SK-N-MC (cell line): ENCODE measurements around the gene PEG3.
"Not testable (repeated sequence)": the region's sequence is repeated elsewhere in the genome, so short reads cannot be mapped to it uniquely, and the experiment has no call there.

Source experiments
- DNase-seq: peaks from one replicate; pipeline ENCODE4 v3.0.0-alpha.2; 2011; ENCODE audit warnings: low read depth, low spot score
- H3K27ac ChIP-seq: fragments of 200-600 bp; sonication (generic); 2 replicates; pipeline ENCODE4 v1.5.1; 2016; ENCODE audit warnings: mixed run types
- H3K36me3 ChIP-seq: fragments of 200-600 bp; sonication (generic); 2 replicates; pipeline ENCODE4 v1.6.1; 2017; ENCODE audit warnings: antibody characterized with exemption, low read length, mixed read lengths; ENCODE audit not compliant: insufficient read depth
- H3K4me3 ChIP-seq: fragments of 200-600 bp; sonication (generic); 2 replicates; pipeline ENCODE4 v1.5.1; 2016
- H3K9ac ChIP-seq: fragments of 200-600 bp; sonication (generic); 2 replicates; pipeline ENCODE4 v1.8.0; 2017; ENCODE audit warnings: mixed run types, mixed read lengths; ENCODE audit not compliant: insufficient read length
- H3K9me3 ChIP-seq: fragments of 200-600 bp; sonication (generic); 2 replicates; pipeline ENCODE4 v1.6.1; 2017; ENCODE audit warnings: low read depth, mild to moderate bottlenecking, antibody characterized with exemption, low read length, moderate library complexity, mixed read lengths
- EZH2 ChIP-seq: fragments of 200-600 bp; sonication (generic); IDR thresholded peaks from one replicate; pipeline ENCODE4 v1.6.1; 2017; ENCODE audit warnings: antibody characterized with exemption
- FOXP2 ChIP-seq: optimal IDR thresholded peaks from 2 replicates; pipeline ENCODE3; 2011; ENCODE audit warnings: mild to moderate bottlenecking, moderate library complexity; ENCODE audit not compliant: insufficient read depth; ENCODE audit errors: extremely low read length, control extremely low read depth
- POLR2AphosphoS5 ChIP-seq: IDR thresholded peaks from 2 replicates; pipeline ENCODE4 v1.6.1; 2012; ENCODE audit warnings: mild to moderate bottlenecking, low read depth, low read length, borderline replicate concordance

Gene PEG3

GRCh38 chr19:56873493-56873892 lies 33.0 kb upstream of the PEG3 start:
- no peak overlapping the region for H3K9ac ChIP-seq
- no peaks in the 10 kb centered on the region for H3K9me3 ChIP-seq

GRCh38 chr19:56869886-56870285 lies 29.4 kb upstream of the PEG3 start:
- no peaks in the 10 kb centered on the region for H3K9me3 ChIP-seq
- no peak for DNase-seq
- H3K36me3 ChIP-seq, result no peaks in the 10 kb centered on the region
- H3K9ac ChIP-seq, result no peak overlapping the region
- no peak overlapping the region for H3K4me3 ChIP-seq
- H3K27ac ChIP-seq, result no peak overlapping the region
- no peak for TF ChIP-seq EZH2
- no peak for TF ChIP-seq POLR2AphosphoS5
- TF ChIP-seq FOXP2, result no peak

More at GRCh38 chr19:56873493-56873892, 33.0 kb upstream of the PEG3 start:
- no peak overlapping the region for H3K4me3 ChIP-seq
- no peaks in the 10 kb centered on the region for H3K36me3 ChIP-seq
- TF ChIP-seq POLR2AphosphoS5 (no peak), FOXP2 (no peak), EZH2 (no peak)
- no peak overlapping the region for H3K27ac ChIP-seq
- no peak for DNase-seq

GRCh38 chr19:56868446-56868845 lies 27.9 kb upstream of the PEG3 start:
- no peak for TF ChIP-seq POLR2AphosphoS5
- no peak for TF ChIP-seq EZH2
- TF ChIP-seq FOXP2, result no peak
- no peak overlapping the region for H3K27ac ChIP-seq
- H3K36me3 ChIP-seq, result no peaks in the 10 kb centered on the region
- DNase-seq, result no peak
- H3K4me3 ChIP-seq, result no peak overlapping the region
- no peaks in the 10 kb centered on the region for H3K9me3 ChIP-seq
- no peak overlapping the region for H3K9ac ChIP-seq

GRCh38 chr19:56866538-56866937 lies 26.0 kb upstream of the PEG3 start:
- TF ChIP-seq FOXP2, result no peak
- Histone ChIP-seq H3K27ac (no peak overlapping the region), H3K4me3 (no peak overlapping the region), H3K36me3 (no peaks in the 10 kb centered on the region), H3K9ac (no peak overlapping the region), H3K9me3 (no peaks in the 10 kb centered on the region)
- no peak for DNase-seq

- H3K27ac ChIP-seq, result no peak overlapping the region
- TF ChIP-seq FOXP2, result no peak
- TF ChIP-seq POLR2AphosphoS5, result no peak
- no peak for TF ChIP-seq EZH2
- H3K36me3 ChIP-seq, result no peaks in the 10 kb centered on the region
- no peak overlapping the region for H3K4me3 ChIP-seq
- DNase-seq, result no peak
- no peaks in the 10 kb centered on the region for H3K9me3 ChIP-seq
- H3K9ac ChIP-seq, result no peak overlapping the region
These were observed 24.1 kb upstream of the PEG3 start for GRCh38 chr19:56864443-56865125.

GRCh38 chr19:56862741-56863140 lies 22.2 kb upstream of the PEG3 start:
- Histone ChIP-seq H3K4me3 (no peak overlapping the region), H3K9ac (no peak overlapping the region), H3K9me3 (no peaks in the 10 kb centered on the region), H3K27ac (no peak overlapping the region), H3K36me3 (no peaks in the 10 kb centered on the region)
- DNase-seq, result no peak
- TF ChIP-seq FOXP2, result no peak
- TF ChIP-seq EZH2, result no peak
- no peak for TF ChIP-seq POLR2AphosphoS5

GRCh38 chr19:56860409-56860808 lies 19.9 kb upstream of the PEG3 start:
- not testable (repeated sequence) for H3K9me3 ChIP-seq, H3K4me3 ChIP-seq, H3K9ac ChIP-seq, DNase-seq, H3K36me3 ChIP-seq, H3K27ac ChIP-seq

GRCh38 chr19:56858026-56858425 lies 17.5 kb upstream of the PEG3 start:
- no peak overlapping the region for H3K4me3 ChIP-seq
- no peak for DNase-seq
- H3K27ac ChIP-seq, result no peak overlapping the region
- no peaks in the 10 kb centered on the region for H3K9me3 ChIP-seq
- TF ChIP-seq FOXP2 (no peak), EZH2 (no peak), POLR2AphosphoS5 (no peak)
- no peaks in the 10 kb centered on the region for H3K36me3 ChIP-seq
- no peak overlapping the region for H3K9ac ChIP-seq

GRCh38 chr19:56856822-56857221 lies 16.3 kb upstream of the PEG3 start:
- Histone ChIP-seq H3K9ac (no peak overlapping the region), H3K4me3 (no peak overlapping the region), H3K9me3 (no peaks in the 10 kb centered on the region), H3K36me3 (no peaks in the 10 kb centered on the region), H3K27ac (no peak overlapping the region)
- DNase-seq, result no peak
- no peak for TF ChIP-seq POLR2AphosphoS5

GRCh38 chr19:56852361-56852760 lies 11.8 kb upstream of the PEG3 start:
- H3K36me3 ChIP-seq, H3K9me3 ChIP-seq, H3K9ac ChIP-seq, H3K4me3 ChIP-seq, H3K27ac ChIP-seq, DNase-seq: not testable (repeated sequence)
